ENCODE results near the gene CASQ1. TPM values are rescaled to one million over a fixed set of nuclear protein-coding genes. Genes with fewer than 3 reads are reported as not detected.
A peak's percentile ranks its signal among the peaks of the same experiment; 100 is the strongest.

The CASQ1 gene
- total RNA-seq, 1 donor, result not detected

DNA sequence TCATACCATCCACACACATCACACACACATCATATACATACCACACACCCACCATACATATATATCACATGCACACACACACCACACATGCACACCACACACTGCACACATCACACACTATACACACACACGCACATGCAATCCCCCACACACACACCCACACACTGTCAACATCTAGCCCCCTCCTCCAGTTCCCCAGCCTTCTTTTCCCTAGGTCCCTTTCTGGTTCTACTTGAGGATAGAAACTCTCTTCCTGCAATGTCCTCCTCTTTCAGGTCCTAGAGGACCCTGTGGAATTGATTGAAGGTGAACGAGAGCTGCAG lies 4.3 kb downstream of the CASQ1 start:
- H3K4me3 ChIP-seq (ENCODE audit: low read depth, low read length), result no peak overlapping the region
- no peak for DNase-seq (ENCODE audit: low read depth)
- TF ChIP-seq, protein P1, sequence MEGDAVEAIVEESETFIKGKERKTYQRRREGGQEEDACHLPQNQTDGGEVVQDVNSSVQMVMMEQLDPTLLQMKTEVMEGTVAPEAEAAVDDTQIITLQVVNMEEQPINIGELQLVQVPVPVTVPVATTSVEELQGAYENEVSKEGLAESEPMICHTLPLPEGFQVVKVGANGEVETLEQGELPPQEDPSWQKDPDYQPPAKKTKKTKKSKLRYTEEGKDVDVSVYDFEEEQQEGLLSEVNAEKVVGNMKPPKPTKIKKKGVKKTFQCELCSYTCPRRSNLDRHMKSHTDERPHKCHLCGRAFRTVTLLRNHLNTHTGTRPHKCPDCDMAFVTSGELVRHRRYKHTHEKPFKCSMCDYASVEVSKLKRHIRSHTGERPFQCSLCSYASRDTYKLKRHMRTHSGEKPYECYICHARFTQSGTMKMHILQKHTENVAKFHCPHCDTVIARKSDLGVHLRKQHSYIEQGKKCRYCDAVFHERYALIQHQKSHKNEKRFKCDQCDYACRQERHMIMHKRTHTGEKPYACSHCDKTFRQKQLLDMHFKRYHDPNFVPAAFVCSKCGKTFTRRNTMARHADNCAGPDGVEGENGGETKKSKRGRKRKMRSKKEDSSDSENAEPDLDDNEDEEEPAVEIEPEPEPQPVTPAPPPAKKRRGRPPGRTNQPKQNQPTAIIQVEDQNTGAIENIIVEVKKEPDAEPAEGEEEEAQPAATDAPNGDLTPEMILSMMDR (IDR thresholded peaks at IDR 0.05; ENCODE audit: insufficient read depth, low read depth, low read length), result no peak

DNA sequence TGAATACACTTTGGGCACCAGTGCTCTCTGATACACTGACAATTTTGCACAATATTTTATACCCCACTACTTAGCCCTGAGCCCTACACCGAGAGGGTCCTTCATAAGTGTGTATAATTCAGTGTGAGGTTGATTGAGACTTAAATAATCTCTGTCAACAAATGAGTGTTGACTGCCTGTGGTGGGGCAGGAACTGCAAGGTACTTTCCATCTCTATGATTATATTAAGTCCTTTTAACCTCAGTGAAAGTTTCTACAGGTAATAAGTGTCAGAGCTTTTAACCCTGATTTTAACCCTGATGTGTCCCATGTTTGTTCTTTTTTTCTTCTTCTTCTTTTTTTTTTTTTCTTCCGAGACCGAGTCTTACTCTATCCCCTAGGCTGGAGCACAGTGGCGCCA lies 5.8 kb downstream of the CASQ1 start:
- H3K4me3 ChIP-seq (ENCODE audit: low read depth, low read length), result no peak overlapping the region
- TF ChIP-seq, protein P1 (IDR thresholded peaks at IDR 0.05; ENCODE audit: insufficient read depth, low read depth, low read length), result no peak
- no peak for DNase-seq (ENCODE audit: low read depth)

DNA sequence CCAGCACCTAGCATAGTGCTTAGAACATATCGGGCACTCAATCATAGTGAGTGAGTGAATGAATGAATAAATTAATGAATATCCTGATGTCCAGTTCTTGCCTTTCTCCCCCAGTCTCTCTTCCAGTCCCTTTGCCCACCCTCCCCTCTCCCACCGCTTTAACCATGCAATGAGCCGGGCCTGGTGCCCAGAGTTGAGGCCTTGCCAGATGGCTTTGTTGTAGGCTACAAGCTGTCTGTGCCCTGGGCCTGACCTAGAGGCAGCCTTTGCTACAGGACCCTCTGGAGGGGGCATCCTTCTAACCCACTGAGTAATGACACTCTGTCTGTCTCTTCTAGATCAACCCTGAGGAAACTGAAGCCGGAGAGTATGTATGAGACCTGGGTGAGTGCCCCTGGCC lies 6.9 kb downstream of the CASQ1 start:
- no peak for DNase-seq (ENCODE audit: low read depth)
- TF ChIP-seq, protein P1 (IDR thresholded peaks at IDR 0.05; ENCODE audit: insufficient read depth, low read depth, low read length), result no peak
- H3K4me3 ChIP-seq (ENCODE audit: low read depth, low read length), result no peak overlapping the region

DNA sequence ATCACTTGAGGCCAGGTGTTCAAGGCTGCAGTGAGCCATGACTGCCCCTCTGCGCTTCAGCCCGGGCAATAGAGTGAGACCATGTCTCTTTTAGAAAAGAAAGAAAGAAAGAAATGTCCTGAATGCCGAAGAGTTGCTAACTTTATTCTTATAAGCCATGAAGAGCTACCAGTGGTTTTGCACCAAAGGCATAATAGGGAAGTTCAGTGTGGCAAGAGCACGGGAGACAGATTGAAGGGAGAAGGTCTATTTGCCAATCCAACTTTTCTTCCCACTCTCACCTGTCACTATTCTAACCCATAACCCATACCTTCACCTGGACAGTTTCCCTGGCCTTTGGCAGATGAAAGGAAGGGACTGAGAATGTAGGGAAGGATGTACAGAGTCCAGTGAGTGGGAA lies 10.4 kb downstream of the CASQ1 start:
- TF ChIP-seq, protein P1 (IDR thresholded peaks at IDR 0.05; ENCODE audit: insufficient read depth, low read depth, low read length), result no peak
- H3K4me3 ChIP-seq (ENCODE audit: low read depth, low read length), result no peak overlapping the region

DNA sequence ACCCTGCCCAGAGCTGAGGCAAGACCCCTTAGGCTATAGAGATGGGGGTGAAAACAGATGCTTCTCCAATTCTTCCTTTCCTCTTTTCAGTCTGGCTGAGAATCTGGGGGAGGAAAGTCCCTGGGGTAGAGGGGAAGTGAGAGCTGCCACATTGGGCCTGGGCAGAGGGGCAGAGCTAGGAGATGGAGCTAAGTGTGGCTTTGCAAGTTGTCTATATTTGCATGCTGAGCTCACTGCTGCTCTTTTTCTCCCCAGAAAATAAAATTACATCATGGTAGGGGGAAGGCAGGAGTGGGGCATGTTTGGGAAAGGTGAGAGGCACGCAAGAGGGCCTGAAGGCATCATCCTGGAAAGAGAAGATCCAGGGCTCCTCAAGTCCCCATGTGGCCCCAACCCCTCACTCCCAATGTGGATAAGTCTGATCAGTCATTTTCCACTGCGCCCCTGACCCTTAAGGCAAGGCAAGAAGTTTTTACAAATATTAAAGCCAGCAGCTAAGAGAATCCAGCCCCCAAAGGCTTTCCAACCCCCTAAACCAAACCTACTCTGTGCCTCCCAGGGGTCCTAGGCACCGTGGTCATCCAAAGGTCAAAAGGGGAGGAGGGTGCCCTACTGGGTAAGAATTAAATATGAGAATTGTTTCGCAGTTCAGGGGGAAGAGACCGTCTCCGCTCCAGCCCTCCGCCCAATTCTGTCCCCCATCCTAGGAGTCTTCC lies 14.3 kb downstream of the CASQ1 start:
- TF ChIP-seq, protein P1 (IDR thresholded peaks at IDR 0.05; ENCODE audit: insufficient read depth, low read depth, low read length), result no peak
- no peak for DNase-seq (ENCODE audit: low read depth)
- H3K4me3 ChIP-seq (ENCODE audit: low read depth, low read length), result peak overlapping the region; percentile 41

More for the DNA sequence above, 10.4 kb downstream of the CASQ1 start:
- no peak for DNase-seq (ENCODE audit: low read depth)

DNA sequence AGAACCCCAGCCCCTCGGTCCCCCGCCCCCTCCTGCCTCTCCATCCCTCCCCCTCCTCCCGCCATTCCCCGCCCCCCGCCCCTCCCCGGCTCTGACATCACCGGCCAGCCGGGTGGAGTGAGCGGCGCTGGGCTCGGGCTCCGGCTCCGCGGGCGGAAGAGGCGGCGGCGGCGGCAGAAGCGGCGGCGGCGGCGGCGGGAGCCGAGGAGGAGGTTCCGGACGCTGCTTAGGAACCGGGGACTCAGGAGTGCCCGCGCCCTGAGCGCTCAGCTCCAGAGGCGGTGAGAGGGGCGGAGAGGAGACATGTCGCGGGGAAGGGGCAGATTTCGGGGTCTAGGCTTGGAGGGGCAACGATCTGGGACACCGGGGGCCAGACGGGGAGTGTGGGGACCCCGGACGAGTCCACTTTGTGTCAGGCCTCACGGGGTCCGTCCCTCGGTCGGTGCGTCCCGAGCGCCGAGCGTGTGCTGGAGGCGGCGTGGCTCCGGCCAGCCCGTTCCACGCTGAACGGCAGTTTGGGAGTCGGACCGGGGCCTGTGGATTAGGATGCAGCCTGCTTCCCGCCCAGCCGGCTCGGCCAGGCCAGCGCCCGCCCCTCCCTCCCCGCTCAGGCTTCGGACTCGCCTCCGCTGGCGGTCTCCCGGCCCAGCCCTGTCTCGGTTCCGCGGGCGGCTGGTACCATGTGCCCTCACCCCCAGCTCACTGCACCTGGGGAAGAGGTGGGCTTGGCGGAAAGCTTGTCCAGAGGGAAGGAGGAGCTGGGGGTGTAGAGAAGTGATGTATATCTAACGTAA lies 15.1 kb downstream of the CASQ1 start, which contains the start of gene PEA15:
Gene PEA15 (plus strand): TSS at position 143 of the 794 bp plus-strand sequence. CDS start 6,161 bp downstream, outside the sequence.
- TF ChIP-seq, protein P1 (IDR thresholded peaks at IDR 0.05; ENCODE audit: insufficient read depth, low read depth, low read length), result no peak
- peak; percentile 62 for DNase-seq (ENCODE audit: low read depth)
- peak within 1 kb of the TSS; percentile 94 for H3K4me3 ChIP-seq (ENCODE audit: low read depth, low read length)
